HFF-Myc (cell line): Measurements from ENCODE around the gene ADORA3.
"Not testable (repeated sequence)": the region's sequence is repeated elsewhere in the genome, so short reads cannot be mapped to it uniquely, and the experiment has no call there.

Source experiments
- DNase-seq: peaks from one replicate; pipeline ENCODE4 v3.0.0-alpha.2; 2011; ENCODE audit warnings: low read depth; ENCODE audit errors: extremely low read depth
- H3K4me3 ChIP-seq: replicated peaks from 2 replicates; pipeline ENCODE4 v1.5.1; 2011; ENCODE audit warnings: low read depth, mild to moderate bottlenecking, control low read depth, low read length
- CTCF ChIP-seq: IDR thresholded peaks from 2 replicates; pipeline ENCODE4 v1.5.1; 2012; ENCODE audit warnings: mild to moderate bottlenecking, low read depth, low read length, control low read depth; ENCODE audit errors: missing control alignments

The ADORA3 gene

GRCh38 chr1:111503585-111504060 lies at the start of gene ADORA3, which contains the start of gene TMIGD3:
Gene ADORA3 (minus strand): TSS chr1:111503633. CDS start chr1:111503354, 279 bp downstream.
Gene TMIGD3 (minus strand): TSS chr1:111503633. CDS start chr1:111503354, 279 bp downstream.
- TF ChIP-seq CTCF = no peak
- DNase-seq = no peak
- H3K4me3 ChIP-seq = no peak within 1 kb of the TSS

- no peak for DNase-seq
- H3K4me3 ChIP-seq = no peak overlapping the region
- no peak for TF ChIP-seq CTCF
Observed at GRCh38 chr1:111553196-111553595, 49.8 kb upstream of the ADORA3 start.

GRCh38 chr1:111552587-111552986 lies 49.2 kb upstream of the ADORA3 start:
- DNase-seq = no peak
- TF ChIP-seq CTCF = no peak
- no peak overlapping the region for H3K4me3 ChIP-seq

GRCh38 chr1:111551623-111552411 lies 48.4 kb upstream of the ADORA3 start:
- no peak overlapping the region for H3K4me3 ChIP-seq
- TF ChIP-seq CTCF = no peak
- no peak for DNase-seq

- H3K4me3 ChIP-seq, DNase-seq: not testable (repeated sequence)
Observed at GRCh38 chr1:111547786-111548185, 44.4 kb upstream of the ADORA3 start.

GRCh38 chr1:111542187-111542586 lies 38.8 kb upstream of the ADORA3 start:
- no peak for DNase-seq
- H3K4me3 ChIP-seq = no peak overlapping the region
- TF ChIP-seq CTCF = no peak

- H3K4me3 ChIP-seq = no peak overlapping the region
- DNase-seq = no peak
- no peak for TF ChIP-seq CTCF
Observed at GRCh38 chr1:111541721-111542120, 38.3 kb upstream of the ADORA3 start.
